HepG2 (cell line): ENCODE data around the gene SLFN14. TPM values are rescaled to one million over a fixed set of nuclear protein-coding genes. Genes with fewer than 3 reads are reported as not detected.
A peak's percentile ranks its signal among the peaks of the same experiment; 100 is the strongest.

ENCODE experiments used
- DNMT1 ChIP-seq: sonication (generic); formaldehyde crosslinking; IDR thresholded peaks from 2 replicates; pipeline ENCODE4 v1.5.1; 2020; ENCODE audit warnings: mild to moderate bottlenecking, missing genetic modification reagents
- HNF4G ChIP-seq, 2 experiments: sonication (generic) in 1 of 2; formaldehyde crosslinking in 1 of 2; IDR thresholded peaks; 2 replicates each; pipeline versions ENCODE4 v1.4.0 to v1.6.1; 2011 to 2020; ENCODE audit warnings: borderline replicate concordance in 2 of 2, low read depth in 2 of 2, mild to moderate bottlenecking in 2 of 2, low read length in 1 of 2, missing genetic modification reagents in 1 of 2, moderate library complexity in 1 of 2
- MAFF ChIP-seq: IDR thresholded peaks from 2 replicates; pipeline ENCODE4 v1.6.1; 2011; ENCODE audit warnings: low read depth, low read length, improper control_type of control experiment
- MEF2D ChIP-seq: sonication (generic); formaldehyde crosslinking; IDR thresholded peaks from 2 replicates; pipeline ENCODE4 v1.5.1; 2020; ENCODE audit warnings: mild to moderate bottlenecking, missing genetic modification reagents
- PAWR ChIP-seq: sonication (generic); formaldehyde crosslinking; IDR thresholded peaks from 2 replicates; pipeline ENCODE4 v1.4.0; 2020; ENCODE audit warnings: missing genetic modification reagents, mild to moderate bottlenecking, borderline replicate concordance
- RBFOX2 ChIP-seq: fragments of 200-400 bp; formaldehyde crosslinking; IDR thresholded peaks from 2 replicates; pipeline ENCODE4 v1.6.1; 2017; ENCODE audit warnings: low read depth, mild to moderate bottlenecking, low read length
- RCOR2 ChIP-seq: IDR thresholded peaks from 2 replicates; pipeline ENCODE4 v1.6.1; 2016; ENCODE audit warnings: missing biosample characterization, missing genetic modification reagents
- SOX6 ChIP-seq, 2 experiments: fragments of 450-650 bp in 1 of 2; sonication (generic) in 1 of 2; formaldehyde crosslinking in 1 of 2; IDR thresholded peaks; 2 replicates each; pipeline versions ENCODE4 v1.4.0 to v1.6.1; 2017 to 2020; ENCODE audit warnings: antibody characterized with exemption in 1 of 2, mild to moderate bottlenecking in 1 of 2, missing genetic modification reagents in 1 of 2
- THAP9 ChIP-seq: sonication (generic); formaldehyde crosslinking; IDR thresholded peaks from 2 replicates; pipeline ENCODE4; 2020; ENCODE audit warnings: missing genetic modification reagents, mild to moderate bottlenecking, borderline replicate concordance
- TSC22D2 ChIP-seq: sonication (generic); formaldehyde crosslinking; IDR thresholded peaks from 2 replicates; pipeline ENCODE4 v1.5.1; 2020; ENCODE audit warnings: missing genetic modification reagents, mild to moderate bottlenecking, borderline replicate concordance
- ZBTB8A ChIP-seq: sonication (generic); formaldehyde crosslinking; IDR thresholded peaks from 2 replicates; pipeline ENCODE4 v1.4.0; 2020; ENCODE audit warnings: mild to moderate bottlenecking, low read depth, missing genetic modification reagents, borderline replicate concordance
- ZNF292 ChIP-seq: sonication (generic); formaldehyde crosslinking; IDR thresholded peaks from 2 replicates; pipeline ENCODE4 v1.8.1; 2022; ENCODE audit warnings: mild to moderate bottlenecking, low read depth, missing genetic modification reagents, borderline replicate concordance
- ZNF773 ChIP-seq: sonication (generic); formaldehyde crosslinking; IDR thresholded peaks from 2 replicates; pipeline ENCODE4 v1.4.0; 2020; ENCODE audit warnings: missing genetic modification reagents, borderline replicate concordance
- ZNF83 ChIP-seq: sonication (generic); formaldehyde crosslinking; IDR thresholded peaks from 2 replicates; pipeline ENCODE4 v1.4.0; 2020; ENCODE audit warnings: missing genetic modification reagents, mild to moderate bottlenecking, borderline replicate concordance
- ZSCAN20 ChIP-seq: sonication (generic); formaldehyde crosslinking; IDR thresholded peaks from 2 replicates; pipeline ENCODE4 v1.4.0; 2020; ENCODE audit warnings: missing genetic modification reagents, mild to moderate bottlenecking, borderline replicate concordance
- polyA plus RNA-seq, 8 experiments: library from polyadenylated mRNA; depleted of rRNA in 3 of 8; stranded (reverse) in 7 of 8; unstranded in 1 of 8; fragments of >200 nt; fragmentation: Illumina TruSeq in 4 of 8; extraction: Trizol in 4 of 8; gene quantifications; 2 replicates each; pipeline versions ENCODE4 v1.2.1 to v1.2.3, GENCODE V29; 2011 to 2016; ENCODE audit warnings: low read depth in 4 of 8, missing spikeins in 1 of 8, mixed read lengths in 1 of 8; ENCODE audit not compliant: insufficient read depth in 1 of 8
- total RNA-seq, 5 experiments: library from RNA; depleted of rRNA; stranded (reverse); fragments of >200 nt; fragmentation: Illumina TruSeq; extraction: Trizol; gene quantifications; 2 replicates each; pipeline ENCODE4 v1.2.3, GENCODE V29; 2016; ENCODE audit warnings: low read depth in 1 of 5
- TF ChIP-seq, protein P1 (sequence below): sonication (generic); formaldehyde crosslinking; IDR thresholded peaks from 2 replicates; pipeline ENCODE4 v1.4.0; 2020; ENCODE audit warnings: missing genetic modification reagents, borderline replicate concordance
- TF ChIP-seq, protein P2 (sequence below): sonication (generic); formaldehyde crosslinking; IDR thresholded peaks from 2 replicates; pipeline ENCODE4 v1.8.1; 2023; ENCODE audit warnings: missing genetic modification reagents, inconsistent platforms, borderline replicate concordance
- TF ChIP-seq, protein P3 (sequence below): sonication (generic); formaldehyde crosslinking; IDR thresholded peaks from 2 replicates; pipeline ENCODE4 v1.5.0; 2020; ENCODE audit warnings: missing genetic modification reagents

Gene SLFN14
- total and polyA plus RNA-seq, 2 of the 13 experiments (the other 11 are each of a cell fraction or from before 2014, with no cell fraction given): not detected

DNA sequence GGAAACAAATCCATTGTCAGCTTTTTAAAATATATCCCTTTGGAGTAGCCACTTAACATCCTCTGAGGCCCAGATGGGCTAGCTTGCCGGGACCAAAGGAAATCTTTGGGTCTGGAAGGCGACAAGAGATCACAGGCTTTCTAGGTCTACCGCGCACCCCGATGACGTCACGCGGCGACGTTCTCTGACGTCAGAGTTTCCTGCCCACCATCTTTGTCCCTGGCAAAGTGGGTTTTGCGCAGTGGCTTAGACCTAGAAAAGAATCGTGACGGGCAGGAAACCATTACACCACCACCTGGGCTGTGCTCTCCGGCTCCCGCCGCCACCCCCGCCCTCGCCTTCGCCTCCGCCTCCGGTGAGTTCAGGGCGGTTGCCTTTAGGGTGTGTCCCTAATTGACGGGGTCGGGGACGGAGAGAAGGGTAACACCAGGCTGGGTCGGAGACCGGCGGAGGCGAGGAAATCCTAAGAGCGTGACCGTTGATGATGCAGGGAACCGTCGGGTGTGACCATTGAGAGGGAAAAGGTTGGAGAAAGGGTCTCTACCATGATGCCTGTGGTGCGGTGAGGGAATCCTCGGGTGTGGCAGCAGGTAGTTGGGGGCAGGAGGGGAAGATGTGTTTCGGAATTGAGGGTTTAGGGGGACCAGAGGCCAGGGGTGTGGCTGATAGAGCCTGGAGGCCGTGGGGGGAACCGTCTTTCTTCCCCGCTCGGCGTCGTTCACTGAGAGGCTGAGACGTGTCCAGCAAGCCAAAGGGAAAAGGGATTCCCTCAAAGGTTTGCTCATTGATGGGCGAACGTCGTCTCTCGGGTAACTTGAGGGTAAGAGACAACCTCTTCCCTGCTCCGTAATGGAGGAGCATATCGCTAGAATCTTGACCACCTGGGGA is 26.7 kb upstream of the SLFN14 start, which contains the start of gene AP2B1 (continued):
- TF ChIP-seq RBFOX2 (peak; percentile 61; the same call in 1 of the 2 replicates), RCOR2 (CRISPR knock-in tag) (no peak), PAWR (no peak), SOX6 (IDR thresholded peaks at IDR 0.05) (no peak), SOX6 (CRISPR knock-in tag; IDR thresholded peaks at IDR 0.05) (peak; percentile 67; the same call in 1 of the 2 replicates), TSC22D2 (CRISPR knock-in tag) (no peak), ZNF773 (no peak), HNF4G (IDR thresholded peaks at IDR 0.05; ENCODE audit: borderline replicate concordance, low read depth, low read length) (no peak; the same call in 1 of the 2 replicates), HNF4G (CRISPR knock-in tag; IDR thresholded peaks at IDR 0.05; ENCODE audit: borderline replicate concordance, low read depth) (peak; percentile 32; the same call in 1 of the 2 replicates), ZNF292 (CRISPR knock-in tag) (no peak), MEF2D (CRISPR knock-in tag) (0 out of 2 replicates have a peak, but pooled peaks have one; percentile 13), MAFF (no peak; the same call in 1 of the 2 replicates), DNMT1 (no peak), THAP9 (CRISPR knock-in tag) (peak; percentile 92), ZBTB8A (CRISPR knock-in tag) (no peak), ZNF83 (no peak), ZSCAN20 (no peak)
- TF ChIP-seq, protein P1, sequence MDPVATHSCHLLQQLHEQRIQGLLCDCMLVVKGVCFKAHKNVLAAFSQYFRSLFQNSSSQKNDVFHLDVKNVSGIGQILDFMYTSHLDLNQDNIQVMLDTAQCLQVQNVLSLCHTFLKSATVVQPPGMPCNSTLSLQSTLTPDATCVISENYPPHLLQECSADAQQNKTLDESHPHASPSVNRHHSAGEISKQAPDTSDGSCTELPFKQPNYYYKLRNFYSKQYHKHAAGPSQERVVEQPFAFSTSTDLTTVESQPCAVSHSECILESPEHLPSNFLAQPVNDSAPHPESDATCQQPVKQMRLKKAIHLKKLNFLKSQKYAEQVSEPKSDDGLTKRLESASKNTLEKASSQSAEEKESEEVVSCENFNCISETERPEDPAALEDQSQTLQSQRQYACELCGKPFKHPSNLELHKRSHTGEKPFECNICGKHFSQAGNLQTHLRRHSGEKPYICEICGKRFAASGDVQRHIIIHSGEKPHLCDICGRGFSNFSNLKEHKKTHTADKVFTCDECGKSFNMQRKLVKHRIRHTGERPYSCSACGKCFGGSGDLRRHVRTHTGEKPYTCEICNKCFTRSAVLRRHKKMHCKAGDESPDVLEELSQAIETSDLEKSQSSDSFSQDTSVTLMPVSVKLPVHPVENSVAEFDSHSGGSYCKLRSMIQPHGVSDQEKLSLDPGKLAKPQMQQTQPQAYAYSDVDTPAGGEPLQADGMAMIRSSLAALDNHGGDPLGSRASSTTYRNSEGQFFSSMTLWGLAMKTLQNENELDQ: peak; percentile 25; the same call in 1 of the 2 replicates
- TF ChIP-seq, protein P2, sequence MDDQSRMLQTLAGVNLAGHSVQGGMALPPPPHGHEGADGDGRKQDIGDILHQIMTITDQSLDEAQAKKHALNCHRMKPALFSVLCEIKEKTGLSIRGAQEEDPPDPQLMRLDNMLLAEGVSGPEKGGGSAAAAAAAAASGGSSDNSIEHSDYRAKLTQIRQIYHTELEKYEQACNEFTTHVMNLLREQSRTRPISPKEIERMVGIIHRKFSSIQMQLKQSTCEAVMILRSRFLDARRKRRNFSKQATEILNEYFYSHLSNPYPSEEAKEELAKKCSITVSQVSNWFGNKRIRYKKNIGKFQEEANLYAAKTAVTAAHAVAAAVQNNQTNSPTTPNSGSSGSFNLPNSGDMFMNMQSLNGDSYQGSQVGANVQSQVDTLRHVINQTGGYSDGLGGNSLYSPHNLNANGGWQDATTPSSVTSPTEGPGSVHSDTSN: no peak
- TF ChIP-seq, protein P3, sequence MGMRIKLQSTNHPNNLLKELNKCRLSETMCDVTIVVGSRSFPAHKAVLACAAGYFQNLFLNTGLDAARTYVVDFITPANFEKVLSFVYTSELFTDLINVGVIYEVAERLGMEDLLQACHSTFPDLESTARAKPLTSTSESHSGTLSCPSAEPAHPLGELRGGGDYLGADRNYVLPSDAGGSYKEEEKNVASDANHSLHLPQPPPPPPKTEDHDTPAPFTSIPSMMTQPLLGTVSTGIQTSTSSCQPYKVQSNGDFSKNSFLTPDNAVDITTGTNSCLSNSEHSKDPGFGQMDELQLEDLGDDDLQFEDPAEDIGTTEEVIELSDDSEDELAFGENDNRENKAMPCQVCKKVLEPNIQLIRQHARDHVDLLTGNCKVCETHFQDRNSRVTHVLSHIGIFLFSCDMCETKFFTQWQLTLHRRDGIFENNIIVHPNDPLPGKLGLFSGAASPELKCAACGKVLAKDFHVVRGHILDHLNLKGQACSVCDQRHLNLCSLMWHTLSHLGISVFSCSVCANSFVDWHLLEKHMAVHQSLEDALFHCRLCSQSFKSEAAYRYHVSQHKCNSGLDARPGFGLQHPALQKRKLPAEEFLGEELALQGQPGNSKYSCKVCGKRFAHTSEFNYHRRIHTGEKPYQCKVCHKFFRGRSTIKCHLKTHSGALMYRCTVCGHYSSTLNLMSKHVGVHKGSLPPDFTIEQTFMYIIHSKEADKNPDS: no peak; the same call in 1 of the 2 replicates
